Pulmonary artery endothelial cell (primary cell): Measurements from ENCODE around the gene FABP6. TPM values are rescaled to one million over a fixed set of nuclear protein-coding genes. Genes with fewer than 3 reads are reported as not detected.

Source experiments
- DNase-seq: peaks from one replicate; pipeline ENCODE4 v3.0.0-alpha.2; 2011; ENCODE audit warnings: low read depth, low spot score
- total RNA-seq: library from RNA; depleted of rRNA; stranded (reverse); fragments of >200 nt; gene quantifications from 2 replicates; pipeline ENCODE4 v1.2.3, GENCODE V29; 2014

The FABP6 gene
- total RNA-seq, 1 donor from 2014 or later = not detected

DNA sequence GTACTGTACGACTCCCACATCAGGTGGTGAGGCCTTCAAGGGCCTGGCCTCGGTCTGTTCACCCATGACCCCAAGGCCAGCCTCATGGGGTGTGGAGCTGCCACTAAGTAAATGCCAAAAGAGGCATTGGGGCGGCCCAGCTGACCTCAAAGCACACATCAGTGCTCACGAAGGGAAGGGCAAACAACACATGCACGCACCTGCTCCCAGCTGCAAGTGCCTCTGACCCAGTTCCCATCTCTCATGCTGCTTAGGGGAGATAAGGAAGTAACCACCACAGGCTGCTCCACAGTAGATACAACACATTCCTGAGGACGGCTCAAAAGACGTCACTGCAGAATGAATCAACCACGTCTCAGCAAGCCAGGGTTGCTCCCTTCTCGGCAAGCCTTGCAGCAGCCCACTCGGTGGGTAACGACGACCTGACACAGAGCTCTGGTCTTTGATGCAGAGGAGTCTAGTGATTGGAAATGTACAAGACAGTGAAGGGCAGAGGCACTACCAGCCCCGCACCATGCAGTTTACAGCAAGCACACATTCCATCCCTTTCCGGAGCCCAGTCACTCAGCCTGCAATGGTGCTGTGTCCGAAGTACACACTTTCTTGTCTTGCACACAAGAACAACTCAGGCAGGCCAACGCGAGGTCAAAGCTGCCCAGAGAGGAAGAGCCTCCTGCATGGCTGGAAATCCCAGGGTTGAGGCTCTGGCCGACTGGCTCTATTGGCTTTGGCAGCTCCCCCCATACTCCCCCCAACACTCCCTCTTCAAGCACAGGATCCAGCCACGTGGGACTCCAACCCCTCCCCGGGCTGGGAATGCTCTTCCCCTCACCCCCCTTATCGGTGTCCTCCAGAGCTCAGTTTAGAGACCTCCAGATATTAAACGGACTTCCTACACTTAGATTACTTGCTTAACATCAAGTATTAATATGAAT is 31.8 kb downstream of the FABP6 start:
- peak; percentile 20 for DNase-seq

GRCh38 chr5:160262151-160263074 is 33.1 kb downstream of the FABP6 start:
- DNase-seq = no peak

DNA sequence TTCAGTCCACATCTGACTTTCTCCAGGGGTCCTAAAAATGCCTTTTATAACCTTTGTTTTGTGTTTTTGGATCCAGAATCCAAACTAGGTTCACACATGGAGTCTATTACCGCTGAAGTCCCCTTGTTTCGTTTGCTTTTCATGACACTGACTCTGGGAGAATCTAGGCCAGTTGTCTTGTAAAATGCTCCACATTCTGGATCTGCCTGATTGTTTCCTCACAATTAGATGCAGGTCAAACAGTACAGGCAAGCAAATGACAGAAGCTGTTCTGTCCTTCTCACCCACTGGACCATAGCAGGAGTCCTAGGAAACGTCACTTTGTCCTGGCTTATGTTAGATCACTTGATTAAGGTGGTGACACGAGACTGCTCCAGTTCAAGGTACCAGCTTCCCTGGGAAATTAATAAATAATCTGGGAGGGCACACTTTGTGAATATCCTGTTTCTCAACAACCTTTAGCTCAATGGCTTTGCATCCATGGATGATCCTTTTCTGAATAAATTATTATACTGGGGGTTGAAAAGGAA is 34.1 kb downstream of the FABP6 start:
- no peak for DNase-seq

DNA sequence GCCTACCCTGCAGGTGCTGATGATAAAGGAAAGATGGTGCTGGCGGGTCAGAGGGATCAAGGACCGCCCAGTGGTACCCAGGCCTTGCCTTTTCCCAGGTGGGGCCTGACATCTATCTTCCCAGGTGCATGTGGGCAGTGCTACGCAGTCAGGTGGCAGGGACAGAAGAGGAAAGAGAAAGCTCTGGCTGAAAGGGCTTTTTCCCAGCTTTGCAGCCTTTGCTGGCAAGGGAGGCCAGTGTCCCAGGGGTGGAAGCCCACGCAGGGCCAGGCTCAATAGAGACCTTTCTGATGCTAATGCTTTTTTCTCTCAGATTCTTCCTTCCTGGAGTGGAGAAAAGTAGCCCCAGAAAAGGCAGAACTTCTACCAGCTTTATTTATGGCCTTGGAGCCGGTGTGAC is 36.7 kb downstream of the FABP6 start:
- no peak for DNase-seq

DNA sequence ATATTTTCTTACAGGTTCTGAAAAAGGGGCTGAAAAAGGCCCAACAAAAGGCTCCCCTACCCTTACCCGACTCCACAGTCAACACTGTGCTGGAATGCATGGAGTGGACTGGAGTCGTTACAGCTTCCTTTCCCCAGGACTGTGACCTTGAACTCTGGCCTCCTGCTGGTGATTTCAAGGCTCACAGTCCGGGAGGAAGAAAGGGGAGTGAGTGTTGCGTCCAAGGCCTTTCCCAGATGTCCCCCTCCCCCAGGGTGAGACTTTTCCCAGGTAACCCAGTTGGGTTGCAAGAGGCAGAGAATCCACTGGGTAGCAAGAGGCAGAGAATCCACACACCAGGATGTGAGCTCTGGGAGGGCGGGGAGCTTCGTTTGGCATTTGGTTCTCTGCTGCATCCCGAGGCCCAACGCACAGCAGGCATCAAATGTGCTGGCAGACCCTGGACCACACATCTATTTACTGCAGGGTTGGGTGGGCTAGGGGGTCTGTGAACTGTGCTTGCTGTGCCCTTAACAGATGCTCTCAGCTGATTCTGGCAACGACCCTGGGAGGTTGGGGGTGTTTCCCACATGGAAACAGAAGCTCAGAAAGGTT is 37.5 kb downstream of the FABP6 start:
- DNase-seq = no peak

- no peak for DNase-seq
Observed at GRCh38 chr5:160268121-160268520, 38.8 kb downstream of the FABP6 start.

- DNase-seq = peak; percentile 60
Observed at GRCh38 chr5:160269017-160269416, 39.7 kb downstream of the FABP6 start.

DNA sequence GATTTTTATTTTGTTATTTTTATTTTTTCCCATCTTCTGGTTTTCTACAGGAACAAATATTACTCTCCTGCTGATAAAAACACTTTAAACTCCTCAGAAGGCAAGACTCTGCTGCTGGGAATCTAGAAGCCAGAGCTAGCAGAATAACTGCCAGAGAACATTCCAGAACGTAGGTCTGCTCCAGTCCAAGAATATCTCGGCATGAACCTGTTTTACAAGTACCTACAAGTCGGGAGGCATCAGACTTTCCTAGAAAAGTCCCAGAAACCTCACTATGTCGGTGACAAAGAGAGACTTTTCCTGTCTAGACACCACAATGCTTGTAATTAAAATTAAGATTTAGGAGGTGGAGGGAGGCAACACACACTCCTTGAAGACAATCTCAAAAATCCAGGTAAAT is 41.4 kb downstream of the FABP6 start:
- no peak for DNase-seq

GRCh38 chr5:160271396-160271795 is 42.1 kb downstream of the FABP6 start:
- no peak for DNase-seq

DNA sequence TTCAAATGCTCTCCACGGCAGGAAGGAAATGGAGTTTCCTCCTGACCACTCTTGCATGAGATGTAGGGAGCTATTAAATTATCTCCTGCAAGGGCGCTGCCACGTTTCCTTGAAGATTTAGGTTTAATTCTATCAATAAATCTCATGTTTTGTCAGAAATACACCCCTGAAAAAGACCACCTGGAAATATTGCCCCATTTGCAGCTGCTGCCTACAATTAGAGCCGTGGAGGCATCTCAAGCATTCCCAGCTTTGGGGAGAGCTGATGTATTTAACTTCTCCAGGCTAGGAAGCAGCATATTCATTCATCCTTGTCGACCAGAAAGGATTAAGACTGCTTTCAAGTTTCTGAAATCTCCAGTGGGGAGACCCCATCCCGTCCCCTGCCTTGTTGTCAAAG is 42.5 kb downstream of the FABP6 start:
- DNase-seq = no peak

- DNase-seq = no peak
Observed at GRCh38 chr5:160272264-160272663, 43.0 kb downstream of the FABP6 start.

- no peak for DNase-seq
Observed at GRCh38 chr5:160272889-160273288, 43.6 kb downstream of the FABP6 start.

GRCh38 chr5:160274483-160274931 is 45.2 kb downstream of the FABP6 start:
- no peak for DNase-seq

GRCh38 chr5:160278343-160278742 is 49.0 kb downstream of the FABP6 start:
- no peak for DNase-seq

DNA sequence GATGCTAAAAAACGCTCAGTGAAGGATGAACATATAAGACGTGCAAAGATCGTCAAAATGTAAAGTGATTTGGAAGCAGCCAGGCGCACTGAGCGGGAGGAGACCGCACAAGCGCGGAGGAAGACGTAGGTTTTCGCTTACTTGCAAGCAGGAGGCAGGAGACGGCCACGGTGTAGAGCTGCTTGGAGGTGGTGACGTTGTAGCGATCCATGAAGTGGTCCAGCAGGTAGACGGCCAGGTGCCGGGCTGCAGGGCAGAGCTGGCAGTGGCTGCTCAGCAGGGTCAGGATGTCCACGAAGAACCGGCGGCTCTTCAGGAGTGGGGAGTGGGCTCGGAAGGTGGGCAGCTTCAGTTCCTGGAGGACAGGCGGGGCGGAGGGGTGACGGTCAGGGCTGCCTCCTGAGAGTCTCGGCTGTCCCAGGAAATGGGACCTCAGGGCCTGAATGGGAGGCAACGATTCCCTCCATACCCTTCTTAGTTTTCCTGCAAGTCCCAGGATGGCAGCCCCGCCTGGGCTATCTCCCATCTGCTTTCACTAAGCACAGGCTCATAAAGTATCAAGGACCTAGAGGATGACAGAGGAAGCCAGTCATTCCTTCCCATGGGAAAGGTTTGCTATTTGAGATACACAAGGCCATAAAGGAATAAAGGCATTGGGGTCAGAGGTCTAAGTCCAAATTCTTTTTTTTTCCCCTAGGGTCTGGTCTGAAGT is 51.2 kb downstream of the FABP6 start:
- DNase-seq = no peak

DNA sequence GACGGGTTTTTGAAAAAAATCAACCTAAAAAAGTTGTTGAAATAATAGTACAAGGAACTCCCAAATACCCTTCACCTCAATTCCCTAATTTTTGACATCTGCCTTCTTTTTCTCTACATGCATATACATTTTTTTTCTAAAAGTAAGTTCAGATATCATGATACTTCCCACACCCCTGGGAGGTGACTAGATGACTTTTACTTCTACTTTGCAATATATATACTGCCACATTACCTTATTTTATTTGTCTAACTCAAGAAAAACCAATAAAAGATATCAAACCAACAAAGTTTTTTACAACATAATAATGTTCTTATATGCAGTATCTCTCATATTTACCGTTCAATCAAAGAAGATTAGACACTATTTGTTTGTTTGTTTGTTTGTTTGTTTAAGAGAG is 52.0 kb downstream of the FABP6 start:
- DNase-seq = no peak

DNA sequence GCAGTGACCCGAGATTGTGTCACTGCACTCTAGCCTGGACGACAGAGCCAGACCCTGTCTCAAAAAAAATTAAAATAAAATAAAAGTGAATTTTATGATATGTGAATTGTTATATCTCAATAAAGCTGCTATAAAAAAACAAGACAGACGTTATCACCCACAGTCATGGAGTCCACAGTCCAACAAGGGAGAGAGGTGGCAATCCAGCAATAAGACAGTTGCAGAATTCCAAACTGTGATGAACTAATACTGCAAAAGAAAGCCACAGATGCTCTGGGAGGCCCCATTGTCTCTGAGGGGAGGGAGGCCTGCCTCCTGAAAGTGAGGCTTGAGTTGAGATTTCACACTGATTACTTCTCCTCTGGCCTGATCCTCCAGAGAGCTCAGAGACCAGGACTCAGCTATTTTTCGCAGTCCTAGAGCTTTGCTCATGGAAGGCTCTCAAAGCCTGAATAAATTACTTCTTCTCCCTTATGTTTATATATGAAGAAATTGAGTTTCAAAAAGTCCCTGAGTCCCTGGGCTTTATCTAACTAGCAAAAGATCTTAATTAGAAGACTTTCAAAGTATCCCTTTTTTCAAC is 55.1 kb downstream of the FABP6 start:
- no peak for DNase-seq

DNA sequence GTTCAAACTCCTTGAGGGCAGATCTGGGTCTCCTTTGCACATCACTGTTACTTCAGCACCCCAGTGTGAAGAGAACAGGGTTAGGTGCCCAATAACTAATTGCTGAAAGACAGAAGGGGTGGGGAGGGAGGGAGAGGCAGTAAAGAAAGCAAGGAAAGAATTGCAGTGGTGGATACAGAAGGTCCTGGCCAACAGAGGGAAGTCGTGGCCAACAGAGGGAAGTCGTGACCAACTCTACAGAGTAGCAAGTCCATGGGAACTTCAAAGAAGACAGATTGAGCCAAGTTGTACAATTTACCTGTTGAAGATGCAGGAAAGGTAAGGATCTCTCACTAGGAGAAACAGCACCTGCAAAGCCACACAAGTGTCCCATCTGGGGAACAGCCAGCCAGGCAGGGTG is 56.0 kb downstream of the FABP6 start:
- no peak for DNase-seq

DNA sequence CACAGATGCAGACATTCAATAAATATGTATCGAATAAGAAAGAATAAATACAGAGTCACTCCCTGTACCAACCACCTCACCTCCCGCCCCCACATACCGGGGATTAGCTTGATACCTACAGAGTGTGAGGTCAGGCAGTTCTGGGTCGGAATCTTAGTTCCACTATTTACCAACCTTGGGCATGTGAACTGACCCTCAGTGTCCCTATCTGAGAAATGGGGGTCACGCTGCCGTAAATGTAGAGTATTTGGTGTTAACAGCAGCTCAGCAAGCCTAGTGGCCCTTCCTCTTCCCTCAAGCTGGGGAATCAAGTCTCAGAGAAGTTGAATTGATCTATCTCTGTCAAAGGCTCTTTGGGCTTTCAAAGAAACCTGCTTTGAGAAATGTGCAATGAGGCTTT is 57.6 kb downstream of the FABP6 start:
- no peak for DNase-seq

DNA sequence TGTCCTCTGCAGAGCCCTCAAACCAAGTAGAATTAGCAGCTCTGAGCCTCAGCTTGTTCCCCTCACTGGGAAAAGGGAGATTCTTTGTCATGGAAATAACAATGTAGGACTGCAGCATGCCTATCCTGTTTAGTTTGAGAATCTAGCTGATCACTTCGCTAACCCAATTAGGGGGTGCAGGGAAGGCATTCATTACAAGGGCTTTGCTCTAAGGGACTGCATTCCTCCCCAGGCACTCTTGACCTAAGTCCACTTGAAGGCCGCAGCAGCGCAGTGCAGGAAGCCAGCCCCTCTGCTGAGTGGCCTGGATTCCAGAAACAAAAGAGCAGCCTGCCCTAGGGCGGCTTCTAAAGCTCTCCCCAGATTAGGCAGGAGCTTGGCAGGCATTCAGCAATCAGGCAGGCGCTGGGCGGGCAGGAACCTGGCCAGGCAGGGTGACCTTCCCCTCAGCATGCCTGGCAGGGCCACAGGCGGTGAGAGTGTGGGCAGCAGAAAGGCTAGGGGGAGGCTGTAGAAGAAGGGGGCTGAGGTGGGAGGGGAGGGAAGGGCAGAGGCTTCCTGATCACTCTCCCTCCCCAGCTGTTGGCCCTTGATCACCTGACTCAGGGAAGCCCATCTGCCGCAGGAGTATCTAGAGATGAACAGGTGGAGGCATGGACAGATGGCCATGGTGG is 58.2 kb downstream of the FABP6 start:
- DNase-seq = peak; percentile 24
